Cardiac muscle cell (in vitro differentiated cells and primary cell): ENCODE results near the gene SRSF2. TPM values are rescaled to one million over a fixed set of nuclear protein-coding genes. Genes with fewer than 3 reads are reported as not detected.

Source experiments
- DNase-seq, 2 donors: peaks; one replicate each; pipeline versions ENCODE4 v3.0.0 to v3.0.0-alpha.2; 2010 to 2017; ENCODE audit warnings: low read depth in 1 of 2, low spot score in 1 of 2
- H3K27ac ChIP-seq: fragments of 200-600 bp; sonication (generic); 2 replicates; pipeline ENCODE4 v1.5.1; 2016
- H3K27me3 ChIP-seq: fragments of 200-600 bp; sonication (generic); 2 replicates; pipeline ENCODE4 v1.6.0; 2016; ENCODE audit warnings: control low read depth
- H3K36me3 ChIP-seq: fragments of 200-600 bp; sonication (generic); 2 replicates; pipeline ENCODE4 v1.5.1; 2016; ENCODE audit warnings: control low read depth
- H3K4me1 ChIP-seq: fragments of 200-600 bp; sonication (generic); 2 replicates; pipeline ENCODE4 v1.8.1; 2017; ENCODE audit warnings: low read depth, mild to moderate bottlenecking, mixed run types
- H3K4me3 ChIP-seq: fragments of 200-600 bp; sonication (generic); 2 replicates; pipeline ENCODE4 v1.5.1; 2016; ENCODE audit warnings: mild to moderate bottlenecking
- H3K9me3 ChIP-seq: fragments of 200-600 bp; sonication (generic); 2 replicates; pipeline ENCODE4 v1.5.1; 2017; ENCODE audit warnings: low read depth, mild to moderate bottlenecking, control low read depth
- CTCF ChIP-seq: IDR thresholded peaks from 2 replicates; pipeline ENCODE4 v1.5.1; 2012; ENCODE audit warnings: low read depth, mild to moderate bottlenecking, low read length
- polyA plus RNA-seq: library from polyadenylated mRNA; unstranded; fragments of >200 nt; fragmentation: Nextera tagmentation; extraction: Ambion mirVana; gene quantifications from 2 replicates; pipeline ENCODE4 v1.2.1, GENCODE V29; 2016
- total RNA-seq: library from RNA; depleted of rRNA; stranded (reverse); fragments of >200 nt; gene quantifications from 2 replicates; pipeline ENCODE4 v1.2.3, GENCODE V29; 2016

Gene SRSF2
- total and polyA plus RNA-seq, 2 experiments from 2014 or later: 265 to 398 TPM

GRCh38 chr17:76696763-76697701 lies 40.1 kb downstream of the SRSF2 start:
- DNase-seq: peak in 1 of 2 donors; percentile 59
- Histone ChIP-seq H3K4me3 (no peak overlapping the region), H3K27ac (peak overlapping the region; percentile 100), H3K4me1 (peaks cover 46% of the 10 kb centered on the region), H3K36me3 (no peaks in the 10 kb centered on the region), H3K27me3 (no peaks in the 10 kb centered on the region), H3K9me3 (no peaks in the 10 kb centered on the region)
- no peak for TF ChIP-seq CTCF

- DNase-seq: no peak
- Histone ChIP-seq H3K36me3 (no peaks in the 10 kb centered on the region), H3K4me3 (no peak overlapping the region), H3K9me3 (no peaks in the 10 kb centered on the region), H3K27ac (peak overlapping the region; percentile 100), H3K4me1 (peaks cover 40% of the 10 kb centered on the region), H3K27me3 (no peaks in the 10 kb centered on the region)
- TF ChIP-seq CTCF: no peak
These were observed 41.9 kb downstream of the SRSF2 start for GRCh38 chr17:76695059-76695831.

- H3K4me1 ChIP-seq: peaks cover 13% of the 10 kb centered on the region
- TF ChIP-seq CTCF: no peak
- no peaks in the 10 kb centered on the region for H3K36me3 ChIP-seq
- no peaks in the 10 kb centered on the region for H3K27me3 ChIP-seq
- H3K9me3 ChIP-seq: no peaks in the 10 kb centered on the region
- DNase-seq: no peak
- no peak overlapping the region for H3K4me3 ChIP-seq
- peak overlapping the region; percentile 49 for H3K27ac ChIP-seq
These were observed 45.5 kb downstream of the SRSF2 start for GRCh38 chr17:76691379-76692191.

- Histone ChIP-seq H3K36me3 (no peaks in the 10 kb centered on the region), H3K9me3 (no peaks in the 10 kb centered on the region), H3K27ac (peak overlapping the region; percentile 49), H3K4me3 (no peak overlapping the region), H3K4me1 (peaks cover 13% of the 10 kb centered on the region), H3K27me3 (no peaks in the 10 kb centered on the region)
- no peak for TF ChIP-seq CTCF
- DNase-seq: no peak
These were observed 46.4 kb downstream of the SRSF2 start for GRCh38 chr17:76690596-76691280.
